HEK293 (cell line): Measurements from ENCODE around the gene B3GNT8.

Source experiments
- BCL11B ChIP-seq: fragments of 450-650 bp; formaldehyde crosslinking; IDR thresholded peaks from 2 replicates; pipeline ENCODE4 v1.5.1; 2016; ENCODE audit warnings: low read depth, missing biosample characterization, missing genetic modification characterization
- HOXC10 ChIP-seq: sonication (generic); formaldehyde crosslinking; IDR thresholded peaks from 2 replicates; pipeline ENCODE4 v1.8.1; 2023; ENCODE audit warnings: mild to moderate bottlenecking, missing genetic modification reagents
- KLF1 ChIP-seq: fragments of 450-650 bp; formaldehyde crosslinking; IDR thresholded peaks from 2 replicates; pipeline ENCODE4 v1.5.1; 2016; ENCODE audit warnings: missing biosample characterization, missing genetic modification characterization
- KLF7 ChIP-seq: fragments of 450-650 bp; formaldehyde crosslinking; IDR thresholded peaks from 2 replicates; pipeline ENCODE4 v1.5.1; 2016; ENCODE audit warnings: missing biosample characterization, missing genetic modification characterization, borderline replicate concordance
- SALL2 ChIP-seq: fragments of 450-650 bp; formaldehyde crosslinking; IDR thresholded peaks from 2 replicates; pipeline ENCODE4 v1.5.0; 2017; ENCODE audit warnings: missing biosample characterization, mild to moderate bottlenecking, missing genetic modification characterization, borderline replicate concordance
- SETDB1 ChIP-seq: IDR thresholded peaks from one replicate; pipeline ENCODE4 v1.6.1; 2017; ENCODE audit warnings: mild to moderate bottlenecking, low read length, moderate library complexity, mixed read lengths; ENCODE audit not compliant: insufficient read length
- TCF7L2 ChIP-seq: IDR thresholded peaks from 2 replicates; pipeline ENCODE4 v1.6.1; 2011; ENCODE audit warnings: low read depth, mild to moderate bottlenecking, inconsistent platforms, low read length, moderate library complexity, borderline replicate concordance
- TRIM28 ChIP-seq: IDR thresholded peaks from 2 replicates; pipeline ENCODE4 v1.6.1; 2011; ENCODE audit warnings: low read length, control low read depth, borderline replicate concordance
- ZNF157 ChIP-seq: fragments of 450-650 bp; formaldehyde crosslinking; IDR thresholded peaks from 2 replicates; pipeline ENCODE4 v1.5.1; 2016; ENCODE audit warnings: missing biosample characterization, missing genetic modification characterization
- ZNF214 ChIP-seq: fragments of 450-650 bp; formaldehyde crosslinking; IDR thresholded peaks from 2 replicates; pipeline ENCODE4 v1.5.1; 2017; ENCODE audit warnings: missing biosample characterization, mild to moderate bottlenecking, missing genetic modification characterization, borderline replicate concordance
- ZNF350 ChIP-seq: fragments of 450-650 bp; formaldehyde crosslinking; IDR thresholded peaks from 2 replicates; pipeline ENCODE4 v1.5.0; 2017; ENCODE audit warnings: missing biosample characterization, mild to moderate bottlenecking, missing genetic modification characterization
- ZNF37A ChIP-seq: fragments of 450-650 bp; IDR thresholded peaks from 2 replicates; pipeline ENCODE4 v1.5.1; 2018; ENCODE audit warnings: missing biosample characterization, missing genetic modification characterization
- ZNF423 ChIP-seq: fragments of 450-650 bp; formaldehyde crosslinking; IDR thresholded peaks from 2 replicates; pipeline ENCODE4 v1.5.1; 2016; ENCODE audit warnings: missing biosample characterization, missing genetic modification characterization
- ZNF514 ChIP-seq: fragments of 450-650 bp; formaldehyde crosslinking; IDR thresholded peaks from 2 replicates; pipeline ENCODE4 v1.5.1; 2016; ENCODE audit warnings: missing biosample characterization, missing genetic modification characterization
- ZNF777 ChIP-seq: fragments of 450-650 bp; formaldehyde crosslinking; IDR thresholded peaks from 2 replicates; pipeline ENCODE4 v1.5.1; 2017; ENCODE audit warnings: missing biosample characterization, missing genetic modification characterization, borderline replicate concordance
- ZSCAN23 ChIP-seq: fragments of 450-650 bp; formaldehyde crosslinking; IDR thresholded peaks from 2 replicates; pipeline ENCODE4 v1.5.1; 2016; ENCODE audit warnings: missing biosample characterization, missing genetic modification characterization
- TF ChIP-seq, protein P1 (sequence below): fragments of 450-650 bp; formaldehyde crosslinking; conservative IDR thresholded peaks from 2 replicates; pipeline ENCODE4 v1.5.1; 2016; ENCODE audit warnings: low read depth, missing biosample characterization, missing genetic modification characterization
- TF ChIP-seq, protein P2 (sequence below): fragments of 450-650 bp; formaldehyde crosslinking; IDR thresholded peaks from 2 replicates; pipeline ENCODE4; 2016; ENCODE audit warnings: missing biosample characterization, missing genetic modification characterization
- TF ChIP-seq, protein P3 (sequence below): fragments of 450-650 bp; formaldehyde crosslinking; IDR thresholded peaks from 2 replicates; pipeline ENCODE4 v1.5.1; 2017; ENCODE audit warnings: missing biosample characterization, missing genetic modification characterization
- TF ChIP-seq, protein P4 (sequence below): fragments of 450-650 bp; formaldehyde crosslinking; conservative IDR thresholded peaks from 2 replicates; pipeline ENCODE4 v1.5.1; 2016; ENCODE audit warnings: low read depth, missing biosample characterization, missing genetic modification characterization
- TF ChIP-seq, protein P5 (sequence below): fragments of 450-650 bp; formaldehyde crosslinking; IDR thresholded peaks from 2 replicates; pipeline ENCODE4 v1.5.1; 2016; ENCODE audit warnings: missing biosample characterization, missing genetic modification characterization
- TF ChIP-seq, protein P6 (sequence below): IDR thresholded peaks from 2 replicates; pipeline ENCODE4 v1.6.1; 2011; ENCODE audit warnings: mild to moderate bottlenecking, low read depth, low read length, borderline replicate concordance
- TF ChIP-seq, protein P7 (sequence below): fragments of 450-650 bp; formaldehyde crosslinking; IDR thresholded peaks from 2 replicates; pipeline ENCODE4 v1.5.1; 2016; ENCODE audit warnings: missing biosample characterization, missing genetic modification characterization

The B3GNT8 gene

DNA sequence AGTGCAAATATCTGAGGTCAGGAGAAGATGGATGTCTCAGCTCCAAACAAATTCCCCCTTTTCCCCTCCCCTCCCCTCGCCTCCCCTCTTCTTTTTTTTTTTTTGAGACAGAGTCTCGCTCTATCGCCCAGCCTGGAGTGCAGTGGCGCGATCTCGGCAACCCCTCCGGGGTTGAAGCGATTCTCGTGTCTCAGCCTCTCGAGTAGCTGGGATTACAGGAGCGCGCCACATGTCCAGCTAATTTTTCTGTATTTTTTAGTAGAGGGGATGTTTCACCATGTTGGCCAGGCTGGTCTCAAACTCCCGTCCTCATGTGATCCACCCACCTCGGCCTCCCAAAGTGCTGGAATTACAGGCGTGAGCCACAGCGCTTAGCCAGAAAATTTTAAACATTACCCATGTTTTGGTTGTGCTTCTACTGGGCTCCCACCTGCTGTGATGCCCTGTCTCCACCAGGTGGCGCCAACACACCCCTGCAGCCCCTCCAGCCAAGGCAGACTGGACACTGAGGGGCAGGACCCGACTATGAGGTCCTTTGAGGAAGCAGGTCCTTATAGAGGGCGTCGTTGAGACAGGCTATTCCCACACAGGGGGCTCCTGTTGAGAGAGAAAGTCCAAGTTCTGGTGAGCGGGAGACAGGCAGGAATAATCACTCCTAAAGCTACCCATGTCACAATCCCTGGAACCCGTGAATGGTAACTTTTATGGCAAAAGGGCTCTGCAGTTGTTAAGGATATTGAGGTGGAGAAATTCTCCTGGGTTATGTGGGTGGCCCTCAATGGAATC is 22.1 kb upstream of the B3GNT8 start (continued):
- TF ChIP-seq ZNF37A (no peak), ZNF514 (tag by site-specific recombination) (no peak), KLF7 (no peak), SALL2 (tag by site-specific recombination) (no peak), ZNF157 (no peak), TRIM28 (no peak), BCL11B (tag by site-specific recombination) (peak; percentile 86; the same call in 1 of the 2 replicates), ZNF777 (tag by site-specific recombination) (no peak), SETDB1 (no peak), ZNF423 (tag by site-specific recombination) (no peak), HOXC10 (CRISPR knock-in tag) (no peak), TCF7L2 (no peak), ZNF214 (no peak), KLF1 (0 out of 2 replicates have a peak, but pooled peaks have one; percentile 11), ZNF350 (tag by site-specific recombination) (no peak), ZSCAN23 (tag by site-specific recombination) (no peak)
- TF ChIP-seq, protein P1, sequence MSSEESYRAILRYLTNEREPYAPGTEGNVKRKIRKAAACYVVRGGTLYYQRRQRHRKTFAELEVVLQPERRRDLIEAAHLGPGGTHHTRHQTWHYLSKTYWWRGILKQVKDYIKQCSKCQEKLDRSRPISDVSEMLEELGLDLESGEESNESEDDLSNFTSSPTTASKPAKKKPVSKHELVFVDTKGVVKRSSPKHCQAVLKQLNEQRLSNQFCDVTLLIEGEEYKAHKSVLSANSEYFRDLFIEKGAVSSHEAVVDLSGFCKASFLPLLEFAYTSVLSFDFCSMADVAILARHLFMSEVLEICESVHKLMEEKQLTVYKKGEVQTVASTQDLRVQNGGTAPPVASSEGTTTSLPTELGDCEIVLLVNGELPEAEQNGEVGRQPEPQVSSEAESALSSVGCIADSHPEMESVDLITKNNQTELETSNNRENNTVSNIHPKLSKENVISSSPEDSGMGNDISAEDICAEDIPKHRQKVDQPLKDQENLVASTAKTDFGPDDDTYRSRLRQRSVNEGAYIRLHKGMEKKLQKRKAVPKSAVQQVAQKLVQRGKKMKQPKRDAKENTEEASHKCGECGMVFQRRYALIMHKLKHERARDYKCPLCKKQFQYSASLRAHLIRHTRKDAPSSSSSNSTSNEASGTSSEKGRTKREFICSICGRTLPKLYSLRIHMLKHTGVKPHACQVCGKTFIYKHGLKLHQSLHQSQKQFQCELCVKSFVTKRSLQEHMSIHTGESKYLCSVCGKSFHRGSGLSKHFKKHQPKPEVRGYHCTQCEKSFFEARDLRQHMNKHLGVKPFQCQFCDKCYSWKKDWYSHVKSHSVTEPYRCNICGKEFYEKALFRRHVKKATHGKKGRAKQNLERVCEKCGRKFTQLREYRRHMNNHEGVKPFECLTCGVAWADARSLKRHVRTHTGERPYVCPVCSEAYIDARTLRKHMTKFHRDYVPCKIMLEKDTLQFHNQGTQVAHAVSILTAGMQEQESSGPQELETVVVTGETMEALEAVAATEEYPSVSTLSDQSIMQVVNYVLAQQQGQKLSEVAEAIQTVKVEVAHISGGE (tag by site-specific recombination) = no peak
- TF ChIP-seq, protein P2, sequence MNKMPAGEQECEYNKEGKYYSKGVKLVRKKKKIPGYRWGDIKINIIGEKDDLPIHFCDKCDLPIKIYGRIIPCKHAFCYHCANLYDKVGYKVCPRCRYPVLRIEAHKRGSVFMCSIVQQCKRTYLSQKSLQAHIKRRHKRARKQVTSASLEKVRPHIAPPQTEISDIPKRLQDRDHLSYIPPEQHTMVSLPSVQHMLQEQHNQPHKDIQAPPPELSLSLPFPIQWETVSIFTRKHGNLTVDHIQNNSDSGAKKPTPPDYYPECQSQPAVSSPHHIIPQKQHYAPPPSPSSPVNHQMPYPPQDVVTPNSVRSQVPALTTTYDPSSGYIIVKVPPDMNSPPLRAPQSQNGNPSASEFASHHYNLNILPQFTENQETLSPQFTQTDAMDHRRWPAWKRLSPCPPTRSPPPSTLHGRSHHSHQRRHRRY (tag by site-specific recombination) = no peak
- TF ChIP-seq, protein P3, sequence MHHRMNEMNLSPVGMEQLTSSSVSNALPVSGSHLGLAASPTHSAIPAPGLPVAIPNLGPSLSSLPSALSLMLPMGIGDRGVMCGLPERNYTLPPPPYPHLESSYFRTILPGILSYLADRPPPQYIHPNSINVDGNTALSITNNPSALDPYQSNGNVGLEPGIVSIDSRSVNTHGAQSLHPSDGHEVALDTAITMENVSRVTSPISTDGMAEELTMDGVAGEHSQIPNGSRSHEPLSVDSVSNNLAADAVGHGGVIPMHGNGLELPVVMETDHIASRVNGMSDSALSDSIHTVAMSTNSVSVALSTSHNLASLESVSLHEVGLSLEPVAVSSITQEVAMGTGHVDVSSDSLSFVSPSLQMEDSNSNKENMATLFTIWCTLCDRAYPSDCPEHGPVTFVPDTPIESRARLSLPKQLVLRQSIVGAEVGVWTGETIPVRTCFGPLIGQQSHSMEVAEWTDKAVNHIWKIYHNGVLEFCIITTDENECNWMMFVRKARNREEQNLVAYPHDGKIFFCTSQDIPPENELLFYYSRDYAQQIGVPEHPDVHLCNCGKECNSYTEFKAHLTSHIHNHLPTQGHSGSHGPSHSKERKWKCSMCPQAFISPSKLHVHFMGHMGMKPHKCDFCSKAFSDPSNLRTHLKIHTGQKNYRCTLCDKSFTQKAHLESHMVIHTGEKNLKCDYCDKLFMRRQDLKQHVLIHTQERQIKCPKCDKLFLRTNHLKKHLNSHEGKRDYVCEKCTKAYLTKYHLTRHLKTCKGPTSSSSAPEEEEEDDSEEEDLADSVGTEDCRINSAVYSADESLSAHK (tag by site-specific recombination) = no peak
- TF ChIP-seq, protein P4, sequence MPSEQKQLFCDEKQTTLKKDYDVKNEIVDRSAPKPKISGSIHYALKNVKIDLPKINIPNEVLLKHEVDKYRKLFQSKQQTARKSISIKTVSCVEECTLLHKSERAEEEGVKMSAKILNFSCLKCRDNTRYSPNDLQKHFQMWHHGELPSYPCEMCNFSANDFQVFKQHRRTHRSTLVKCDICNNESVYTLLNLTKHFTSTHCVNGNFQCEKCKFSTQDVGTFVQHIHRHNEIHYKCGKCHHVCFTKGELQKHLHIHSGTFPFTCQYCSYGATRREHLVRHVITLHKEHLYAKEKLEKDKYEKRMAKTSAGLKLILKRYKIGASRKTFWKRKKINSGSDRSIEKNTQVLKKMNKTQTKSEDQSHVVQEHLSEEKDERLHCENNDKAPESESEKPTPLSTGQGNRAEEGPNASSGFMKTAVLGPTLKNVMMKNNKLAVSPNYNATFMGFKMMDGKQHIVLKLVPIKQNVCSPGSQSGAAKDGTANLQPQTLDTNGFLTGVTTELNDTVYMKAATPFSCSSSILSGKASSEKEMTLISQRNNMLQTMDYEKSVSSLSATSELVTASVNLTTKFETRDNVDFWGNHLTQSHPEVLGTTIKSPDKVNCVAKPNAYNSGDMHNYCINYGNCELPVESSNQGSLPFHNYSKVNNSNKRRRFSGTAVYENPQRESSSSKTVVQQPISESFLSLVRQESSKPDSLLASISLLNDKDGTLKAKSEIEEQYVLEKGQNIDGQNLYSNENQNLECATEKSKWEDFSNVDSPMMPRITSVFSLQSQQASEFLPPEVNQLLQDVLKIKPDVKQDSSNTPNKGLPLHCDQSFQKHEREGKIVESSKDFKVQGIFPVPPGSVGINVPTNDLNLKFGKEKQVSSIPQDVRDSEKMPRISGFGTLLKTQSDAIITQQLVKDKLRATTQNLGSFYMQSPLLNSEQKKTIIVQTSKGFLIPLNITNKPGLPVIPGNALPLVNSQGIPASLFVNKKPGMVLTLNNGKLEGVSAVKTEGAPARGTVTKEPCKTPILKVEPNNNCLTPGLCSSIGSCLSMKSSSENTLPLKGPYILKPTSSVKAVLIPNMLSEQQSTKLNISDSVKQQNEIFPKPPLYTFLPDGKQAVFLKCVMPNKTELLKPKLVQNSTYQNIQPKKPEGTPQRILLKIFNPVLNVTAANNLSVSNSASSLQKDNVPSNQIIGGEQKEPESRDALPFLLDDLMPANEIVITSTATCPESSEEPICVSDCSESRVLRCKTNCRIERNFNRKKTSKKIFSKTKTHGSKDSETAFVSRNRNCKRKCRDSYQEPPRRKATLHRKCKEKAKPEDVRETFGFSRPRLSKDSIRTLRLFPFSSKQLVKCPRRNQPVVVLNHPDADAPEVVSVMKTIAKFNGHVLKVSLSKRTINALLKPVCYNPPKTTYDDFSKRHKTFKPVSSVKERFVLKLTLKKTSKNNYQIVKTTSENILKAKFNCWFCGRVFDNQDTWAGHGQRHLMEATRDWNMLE (tag by site-specific recombination) = no peak
- TF ChIP-seq, protein P5, sequence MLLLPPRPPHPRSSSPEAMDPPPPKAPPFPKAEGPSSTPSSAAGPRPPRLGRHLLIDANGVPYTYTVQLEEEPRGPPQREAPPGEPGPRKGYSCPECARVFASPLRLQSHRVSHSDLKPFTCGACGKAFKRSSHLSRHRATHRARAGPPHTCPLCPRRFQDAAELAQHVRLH = no peak
- TF ChIP-seq, protein P6, sequence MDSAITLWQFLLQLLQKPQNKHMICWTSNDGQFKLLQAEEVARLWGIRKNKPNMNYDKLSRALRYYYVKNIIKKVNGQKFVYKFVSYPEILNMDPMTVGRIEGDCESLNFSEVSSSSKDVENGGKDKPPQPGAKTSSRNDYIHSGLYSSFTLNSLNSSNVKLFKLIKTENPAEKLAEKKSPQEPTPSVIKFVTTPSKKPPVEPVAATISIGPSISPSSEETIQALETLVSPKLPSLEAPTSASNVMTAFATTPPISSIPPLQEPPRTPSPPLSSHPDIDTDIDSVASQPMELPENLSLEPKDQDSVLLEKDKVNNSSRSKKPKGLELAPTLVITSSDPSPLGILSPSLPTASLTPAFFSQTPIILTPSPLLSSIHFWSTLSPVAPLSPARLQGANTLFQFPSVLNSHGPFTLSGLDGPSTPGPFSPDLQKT = no peak
- TF ChIP-seq, protein P7, sequence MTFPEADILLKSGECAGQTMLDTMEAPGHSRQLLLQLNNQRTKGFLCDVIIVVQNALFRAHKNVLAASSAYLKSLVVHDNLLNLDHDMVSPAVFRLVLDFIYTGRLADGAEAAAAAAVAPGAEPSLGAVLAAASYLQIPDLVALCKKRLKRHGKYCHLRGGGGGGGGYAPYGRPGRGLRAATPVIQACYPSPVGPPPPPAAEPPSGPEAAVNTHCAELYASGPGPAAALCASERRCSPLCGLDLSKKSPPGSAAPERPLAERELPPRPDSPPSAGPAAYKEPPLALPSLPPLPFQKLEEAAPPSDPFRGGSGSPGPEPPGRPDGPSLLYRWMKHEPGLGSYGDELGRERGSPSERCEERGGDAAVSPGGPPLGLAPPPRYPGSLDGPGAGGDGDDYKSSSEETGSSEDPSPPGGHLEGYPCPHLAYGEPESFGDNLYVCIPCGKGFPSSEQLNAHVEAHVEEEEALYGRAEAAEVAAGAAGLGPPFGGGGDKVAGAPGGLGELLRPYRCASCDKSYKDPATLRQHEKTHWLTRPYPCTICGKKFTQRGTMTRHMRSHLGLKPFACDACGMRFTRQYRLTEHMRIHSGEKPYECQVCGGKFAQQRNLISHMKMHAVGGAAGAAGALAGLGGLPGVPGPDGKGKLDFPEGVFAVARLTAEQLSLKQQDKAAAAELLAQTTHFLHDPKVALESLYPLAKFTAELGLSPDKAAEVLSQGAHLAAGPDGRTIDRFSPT (tag by site-specific recombination) = no peak
